Measurements from ENCODE around the gene CHST3. TPM values are rescaled to one million over a fixed set of nuclear protein-coding genes. Genes with fewer than 3 reads are reported as not detected.
A peak's percentile ranks its signal among the peaks of the same experiment; 100 is the strongest.

Gene CHST3
- total RNA-seq, 1 donor from 2014 or later, result 25.8 TPM

DNA sequence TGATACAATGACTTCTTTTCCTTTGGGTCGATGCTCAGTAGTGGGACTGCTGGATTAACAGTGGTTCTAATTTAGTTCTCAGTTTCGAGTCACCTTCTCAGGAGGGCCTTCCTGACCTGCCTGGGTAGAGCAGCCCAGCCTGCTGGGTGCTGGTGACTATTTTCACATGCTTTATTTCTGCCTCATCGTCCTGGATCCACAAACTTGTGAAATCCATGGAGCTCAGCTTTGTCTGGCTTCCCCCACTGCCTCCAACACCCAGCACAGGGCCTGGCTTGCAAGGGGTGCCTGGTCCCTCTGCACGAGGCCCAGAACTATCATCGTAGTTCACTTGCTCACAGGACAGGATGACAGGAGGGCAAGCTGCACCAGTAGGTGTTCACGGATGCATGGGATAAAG is 77.3 kb downstream of the CHST3 start:
- Mint-ChIP-seq H3K36me3 (ENCODE audit: low read depth) (no peaks in the 10 kb centered on the region), H3K27me3 (ENCODE audit: low read depth) (no peaks in the 10 kb centered on the region), H3K9me3 (no peaks in the 10 kb centered on the region), H3K4me3 (no peak overlapping the region), H3K4me1 (peaks cover 33% of the 10 kb centered on the region), H3K27ac (ENCODE audit: unreplicated experiment) (no peak overlapping the region)
- TF ChIP-seq, protein P1, sequence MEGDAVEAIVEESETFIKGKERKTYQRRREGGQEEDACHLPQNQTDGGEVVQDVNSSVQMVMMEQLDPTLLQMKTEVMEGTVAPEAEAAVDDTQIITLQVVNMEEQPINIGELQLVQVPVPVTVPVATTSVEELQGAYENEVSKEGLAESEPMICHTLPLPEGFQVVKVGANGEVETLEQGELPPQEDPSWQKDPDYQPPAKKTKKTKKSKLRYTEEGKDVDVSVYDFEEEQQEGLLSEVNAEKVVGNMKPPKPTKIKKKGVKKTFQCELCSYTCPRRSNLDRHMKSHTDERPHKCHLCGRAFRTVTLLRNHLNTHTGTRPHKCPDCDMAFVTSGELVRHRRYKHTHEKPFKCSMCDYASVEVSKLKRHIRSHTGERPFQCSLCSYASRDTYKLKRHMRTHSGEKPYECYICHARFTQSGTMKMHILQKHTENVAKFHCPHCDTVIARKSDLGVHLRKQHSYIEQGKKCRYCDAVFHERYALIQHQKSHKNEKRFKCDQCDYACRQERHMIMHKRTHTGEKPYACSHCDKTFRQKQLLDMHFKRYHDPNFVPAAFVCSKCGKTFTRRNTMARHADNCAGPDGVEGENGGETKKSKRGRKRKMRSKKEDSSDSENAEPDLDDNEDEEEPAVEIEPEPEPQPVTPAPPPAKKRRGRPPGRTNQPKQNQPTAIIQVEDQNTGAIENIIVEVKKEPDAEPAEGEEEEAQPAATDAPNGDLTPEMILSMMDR (conservative IDR thresholded peaks at IDR 0.05), result no peak
- DNase-seq (ENCODE audit: low read depth, low spot score), result no peak

DNA sequence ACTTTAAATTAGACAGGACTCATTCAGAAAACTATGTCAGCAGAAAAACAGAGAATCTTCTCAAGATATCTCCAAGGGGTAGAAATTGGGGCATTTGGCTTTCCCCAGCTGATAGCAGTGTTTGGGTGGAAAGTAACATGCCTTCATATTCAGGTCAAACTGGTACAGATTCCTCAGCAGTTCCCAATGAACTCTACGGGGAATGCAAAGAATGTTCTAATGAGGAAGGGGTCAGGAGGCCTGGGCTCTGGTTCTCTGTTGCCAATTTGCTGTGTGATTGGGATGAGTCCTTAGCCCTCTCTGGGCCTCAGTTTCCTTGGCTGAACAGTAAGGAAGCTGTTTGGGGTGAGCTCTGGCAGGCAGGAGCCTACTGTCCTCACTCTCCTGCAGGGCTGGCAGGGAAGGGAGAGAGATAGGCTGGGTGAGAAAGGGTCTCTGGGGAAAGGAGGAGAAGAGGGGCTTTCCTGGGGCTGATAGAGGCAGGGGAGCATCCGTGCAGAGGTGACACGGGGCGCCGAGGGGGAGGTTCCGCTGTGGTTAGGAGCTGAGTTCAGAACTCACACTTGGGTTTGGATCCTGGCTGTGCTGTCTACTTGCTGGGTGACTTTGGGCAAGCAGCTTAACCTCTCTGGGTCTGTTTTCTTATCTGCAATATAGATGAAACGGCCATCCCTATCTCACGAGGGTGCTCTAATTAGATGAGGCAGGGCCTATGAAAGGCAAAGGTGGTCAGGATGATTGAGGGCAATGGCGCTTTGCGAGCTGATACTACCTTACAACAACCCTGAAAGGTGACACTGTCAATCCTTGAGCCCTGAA is 79.0 kb downstream of the CHST3 start:
- Mint-ChIP-seq H3K27me3 (ENCODE audit: low read depth) (no peaks in the 10 kb centered on the region), H3K4me1 (peaks cover 28% of the 10 kb centered on the region), H3K27ac (ENCODE audit: unreplicated experiment) (no peak overlapping the region), H3K36me3 (ENCODE audit: low read depth) (no peaks in the 10 kb centered on the region), H3K4me3 (no peak overlapping the region), H3K9me3 (no peaks in the 10 kb centered on the region)
- no peak for DNase-seq (ENCODE audit: low read depth, low spot score)
- TF ChIP-seq, protein P1 (conservative IDR thresholded peaks at IDR 0.05), result no peak

DNA sequence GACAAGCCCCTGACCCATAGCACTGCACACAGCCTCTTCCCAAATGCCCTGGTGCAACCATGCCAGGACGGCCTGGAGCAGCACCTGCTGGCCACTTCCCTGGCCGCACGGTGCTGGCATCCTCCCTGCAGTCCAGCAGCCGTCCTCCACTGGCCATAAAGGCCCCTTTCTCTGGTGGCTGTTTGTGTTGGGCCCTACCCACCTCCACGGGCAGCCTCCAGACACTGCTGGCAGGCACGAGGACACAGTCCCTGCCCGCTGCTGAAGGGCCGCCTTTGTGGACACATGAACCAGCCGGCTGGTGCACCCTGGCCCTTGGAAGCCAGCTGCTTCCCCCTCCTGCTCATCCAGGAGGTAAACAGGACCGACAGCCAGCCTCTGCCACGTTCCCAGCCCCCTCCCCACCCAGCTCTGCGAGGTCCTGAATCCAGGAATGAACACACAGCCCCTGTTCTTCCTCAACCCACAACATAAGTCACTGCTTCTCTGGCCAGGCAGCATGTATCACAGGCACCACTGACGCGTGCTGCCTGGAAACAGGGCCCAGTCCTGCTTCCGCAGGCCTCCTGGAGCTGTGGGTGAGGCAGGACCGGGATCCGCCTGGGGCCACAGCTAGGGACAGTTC is 80.3 kb downstream of the CHST3 start:
- Mint-ChIP-seq H3K36me3 (ENCODE audit: low read depth) (no peaks in the 10 kb centered on the region), H3K4me3 (no peak overlapping the region), H3K27me3 (ENCODE audit: low read depth) (no peaks in the 10 kb centered on the region), H3K27ac (ENCODE audit: unreplicated experiment) (peak overlapping the region; percentile 65), H3K9me3 (peaks cover under 1% of the 10 kb centered on the region), H3K4me1 (peaks cover 23% of the 10 kb centered on the region)
- DNase-seq (ENCODE audit: low read depth, low spot score), result no peak
- TF ChIP-seq, protein P1 (conservative IDR thresholded peaks at IDR 0.05), result peak; percentile 31

DNA sequence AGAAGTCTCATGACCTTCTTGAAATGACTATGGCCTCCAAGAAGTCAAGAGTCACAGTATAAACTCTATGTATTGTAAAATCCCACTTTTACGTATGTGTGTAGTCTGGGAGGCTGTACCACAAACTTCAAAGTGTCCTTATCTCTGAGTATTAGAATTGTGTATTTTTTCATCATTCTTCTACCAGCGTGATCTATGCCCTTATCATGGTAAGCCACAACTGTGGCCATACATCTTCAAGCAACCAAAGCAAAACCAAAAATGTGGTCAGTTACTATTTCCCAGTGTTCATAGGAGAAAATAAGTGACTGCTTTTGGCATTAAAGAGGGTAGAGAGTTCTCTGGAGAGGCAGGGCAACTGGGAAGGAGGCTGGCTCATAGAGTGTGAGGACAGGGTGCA is 81.4 kb downstream of the CHST3 start:
- Mint-ChIP-seq H3K9me3 (peaks cover 7% of the 10 kb centered on the region), H3K36me3 (ENCODE audit: low read depth) (no peaks in the 10 kb centered on the region), H3K4me3 (no peak overlapping the region), H3K27ac (ENCODE audit: unreplicated experiment) (no peak overlapping the region), H3K4me1 (peaks cover 25% of the 10 kb centered on the region), H3K27me3 (ENCODE audit: low read depth) (no peaks in the 10 kb centered on the region)
- TF ChIP-seq, protein P1 (conservative IDR thresholded peaks at IDR 0.05), result no peak
- DNase-seq (ENCODE audit: low read depth, low spot score), result no peak

DNA sequence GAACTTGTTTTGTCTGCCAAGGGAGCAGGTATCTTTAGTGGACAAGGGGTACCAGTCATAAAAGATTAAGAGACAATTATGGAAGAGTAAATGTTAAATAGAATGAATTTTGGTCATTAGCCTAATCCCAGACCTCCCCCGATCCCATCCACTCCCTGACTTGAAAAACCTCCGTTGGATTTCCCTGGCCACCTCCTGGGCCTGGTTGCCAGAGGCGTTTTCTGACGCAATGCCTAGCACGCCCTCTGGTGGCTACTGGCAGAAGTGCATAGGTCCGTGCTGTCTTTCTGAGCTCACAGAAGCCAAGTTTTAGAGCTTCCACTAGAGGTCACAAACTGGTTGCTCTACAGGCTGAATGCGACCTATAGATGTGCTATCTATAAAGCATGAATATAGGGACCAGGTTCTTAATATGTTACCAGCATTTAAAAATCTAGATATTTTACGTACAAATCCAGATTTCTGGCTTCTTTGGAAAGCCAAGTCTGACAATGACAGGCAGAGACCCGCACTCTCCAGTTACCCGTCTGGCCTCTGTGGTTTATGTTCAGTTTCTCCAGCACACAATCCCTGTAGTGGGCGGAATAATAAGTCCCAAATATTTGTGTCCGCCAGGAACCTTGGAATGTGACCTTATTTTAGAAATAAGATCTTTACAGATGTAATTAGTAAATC is 84.4 kb downstream of the CHST3 start:
- Mint-ChIP-seq H3K36me3 (ENCODE audit: low read depth) (no peaks in the 10 kb centered on the region), H3K4me1 (peaks cover 18% of the 10 kb centered on the region), H3K9me3 (peaks cover 7% of the 10 kb centered on the region), H3K27me3 (ENCODE audit: low read depth) (no peaks in the 10 kb centered on the region), H3K4me3 (no peak overlapping the region), H3K27ac (ENCODE audit: unreplicated experiment) (no peak overlapping the region)
- DNase-seq (ENCODE audit: low read depth, low spot score), result peak; percentile 95
- TF ChIP-seq, protein P1 (conservative IDR thresholded peaks at IDR 0.05), result peak; percentile 100

Data from neural crest cell (in vitro differentiated cells).